GM21737 (cell line): ENCODE results near the gene ANP32D.
"Not testable (repeated sequence)": the region's sequence is repeated elsewhere in the genome, so short reads cannot be mapped to it uniquely, and the experiment has no call there.

Experiments
- ATAC-seq: cut with Tn5 transposase; IDR thresholded peaks from one replicate; pipeline ENCODE4 v1.9.1; 2021; ENCODE audit warnings: mild to moderate bottlenecking, moderate library complexity; ENCODE audit not compliant: unreplicated experiment

Gene ANP32D

GRCh38 chr12:48472259-48472658, at the start of gene ANP32D:
TSS of gene ANP32D (plus strand) at chr12:48472559. CDS start at chr12:48472665, 106 bp downstream.
- no peak for ATAC-seq

GRCh38 chr12:48423171-48423570, 49.2 kb upstream of the ANP32D start:
- no peak for ATAC-seq

GRCh38 chr12:48424644-48425043, 47.7 kb upstream of the ANP32D start:
- ATAC-seq = no peak

GRCh38 chr12:48434016-48434415, 38.3 kb upstream of the ANP32D start:
- ATAC-seq = not testable (repeated sequence)

GRCh38 chr12:48441069-48441468, 31.3 kb upstream of the ANP32D start:
- no peak for ATAC-seq

DNA sequence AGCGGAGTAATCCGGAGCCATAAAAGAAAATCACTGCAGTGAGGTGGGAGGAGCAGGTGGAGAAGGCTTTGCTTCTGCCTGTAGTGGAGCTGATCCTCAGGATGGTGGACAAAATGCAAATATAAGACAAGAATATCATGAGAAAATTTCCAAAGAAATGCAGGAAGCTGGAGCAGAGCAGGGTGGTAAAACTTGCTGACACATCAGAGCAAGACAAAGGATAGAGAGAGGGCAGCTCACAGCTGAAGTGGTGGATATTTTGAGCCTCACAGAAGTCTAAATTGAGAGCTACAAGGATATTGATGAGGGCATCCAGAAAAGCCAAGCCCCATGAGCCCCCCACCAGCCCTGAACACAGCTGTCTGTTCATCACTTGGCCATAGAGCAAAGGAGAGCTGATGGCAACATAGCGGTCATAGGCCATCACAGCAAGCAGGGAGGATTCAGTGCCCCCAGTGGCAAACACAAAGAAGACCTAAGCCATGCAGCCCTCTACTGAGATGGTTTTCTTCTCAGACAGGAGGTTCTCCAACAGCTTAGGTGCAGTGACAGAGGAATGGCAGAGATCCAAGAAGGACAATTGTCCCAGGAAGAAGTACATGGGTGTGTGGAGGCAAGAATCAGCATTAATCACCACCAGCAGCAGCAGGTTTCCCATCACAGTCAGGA, 30.0 kb upstream of the ANP32D start:
- ATAC-seq = no peak

GRCh38 chr12:48445538-48445937, 26.8 kb upstream of the ANP32D start:
- no peak for ATAC-seq

DNA sequence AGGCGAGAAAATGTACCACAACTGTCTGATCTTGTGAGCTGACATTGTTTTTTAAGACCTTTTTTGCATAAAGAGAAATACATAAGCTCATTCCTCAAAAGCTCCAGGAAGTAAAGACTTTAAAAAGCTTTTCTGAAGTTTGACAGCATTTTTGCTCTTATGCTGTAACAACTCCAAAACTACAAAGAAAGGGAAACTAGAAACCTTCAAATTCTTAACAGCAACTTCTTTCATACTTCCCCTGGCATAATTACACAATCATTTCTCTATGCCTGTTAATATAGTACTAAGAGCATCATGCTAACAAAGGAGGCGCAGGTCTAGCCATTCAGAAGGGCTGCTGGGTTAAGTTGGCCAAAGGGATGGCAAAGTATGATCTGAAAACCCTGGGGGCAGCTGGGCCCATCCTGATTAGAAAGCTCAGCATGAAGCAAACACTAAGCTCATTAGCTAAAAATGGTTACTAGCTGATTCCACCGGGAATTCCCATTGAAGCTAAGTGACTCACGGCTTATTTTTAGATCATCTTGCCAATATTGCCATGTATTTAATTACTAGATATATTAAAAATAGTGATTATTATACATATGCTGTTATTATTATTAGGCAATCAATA, 26.1 kb upstream of the ANP32D start:
- ATAC-seq = no peak

- ATAC-seq = no peak
Observed at GRCh38 chr12:48447755-48448154, 24.6 kb upstream of the ANP32D start.

GRCh38 chr12:48451372-48451771, 21.0 kb upstream of the ANP32D start:
- ATAC-seq = no peak

DNA sequence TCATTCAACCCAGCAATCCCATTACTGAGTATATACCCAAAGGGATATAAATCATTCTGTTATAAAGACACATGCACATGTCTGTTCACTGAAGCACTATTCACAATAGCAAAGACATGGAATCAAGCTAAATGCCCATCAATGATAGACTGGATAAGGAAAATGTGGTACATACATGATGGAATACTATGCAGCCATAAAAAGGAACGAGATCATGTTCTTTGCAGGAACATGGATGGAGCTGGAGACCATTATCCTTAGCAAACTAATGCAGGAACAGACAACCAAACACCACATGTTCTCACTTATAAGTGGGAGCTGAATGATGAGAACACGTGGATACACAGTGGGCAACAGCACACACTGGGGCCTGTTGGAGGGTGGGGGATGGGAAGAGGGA, 19.4 kb upstream of the ANP32D start:
- not testable (repeated sequence) for ATAC-seq

DNA sequence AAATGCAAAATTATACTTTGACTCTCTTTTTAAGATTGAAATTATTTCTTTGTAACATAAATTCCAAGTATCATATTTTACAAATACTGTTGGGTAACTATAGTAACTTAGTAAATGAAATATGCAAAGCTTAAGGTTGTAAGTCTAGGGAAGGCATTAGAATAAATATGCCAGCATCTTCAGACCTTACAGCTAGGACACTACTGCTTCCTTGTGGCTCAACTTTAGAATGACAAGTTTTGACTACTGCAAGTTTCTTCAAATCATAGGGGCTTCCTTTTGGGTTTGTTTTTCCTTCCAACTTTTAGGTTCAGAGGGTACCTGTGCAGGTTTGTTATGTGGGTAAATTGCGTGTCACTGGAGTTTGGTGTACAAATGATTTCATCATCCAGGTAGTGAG, 17.7 kb upstream of the ANP32D start:
- no peak for ATAC-seq

DNA sequence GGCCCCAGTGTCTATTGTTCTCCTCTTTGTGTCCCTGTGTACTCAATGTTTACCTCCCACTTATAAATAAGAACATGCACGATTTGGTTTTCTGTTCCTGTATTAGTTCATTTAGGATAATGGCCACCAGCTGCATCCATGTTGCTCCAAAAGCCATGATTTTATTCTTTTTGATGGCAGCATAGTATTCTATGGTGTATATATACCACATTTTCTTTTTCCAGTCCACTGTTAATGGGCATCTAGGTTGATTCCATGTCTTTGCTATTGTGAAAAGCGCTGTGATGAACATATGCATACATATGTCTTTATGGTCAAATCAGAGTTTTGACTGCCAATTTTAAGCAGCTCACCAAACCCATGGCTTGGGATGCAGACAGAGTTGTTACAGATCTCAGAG, 17.2 kb upstream of the ANP32D start:
- no peak for ATAC-seq

- ATAC-seq = no peak
Observed at GRCh38 chr12:48459259-48459658, 13.1 kb upstream of the ANP32D start.

DNA sequence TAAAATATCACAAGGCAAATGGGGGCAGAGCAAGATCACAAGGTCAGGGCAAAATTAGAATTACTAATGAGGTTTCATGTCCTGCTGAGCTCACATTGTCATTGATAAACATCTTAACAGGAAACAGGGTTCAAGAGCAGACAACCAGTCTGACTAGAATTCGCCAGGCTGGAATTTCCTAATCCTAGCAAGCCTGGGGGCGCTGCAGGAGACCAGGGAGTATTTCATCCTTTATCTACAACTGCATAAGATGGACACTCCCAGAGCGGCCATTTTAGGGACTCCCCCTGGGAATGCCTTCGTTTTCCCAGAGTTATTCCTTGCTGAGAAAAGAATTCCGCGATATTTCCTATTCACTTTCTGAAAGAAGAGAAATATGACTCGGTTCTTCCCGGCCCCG, 3.3 kb upstream of the ANP32D start:
- not testable (repeated sequence) for ATAC-seq

DNA sequence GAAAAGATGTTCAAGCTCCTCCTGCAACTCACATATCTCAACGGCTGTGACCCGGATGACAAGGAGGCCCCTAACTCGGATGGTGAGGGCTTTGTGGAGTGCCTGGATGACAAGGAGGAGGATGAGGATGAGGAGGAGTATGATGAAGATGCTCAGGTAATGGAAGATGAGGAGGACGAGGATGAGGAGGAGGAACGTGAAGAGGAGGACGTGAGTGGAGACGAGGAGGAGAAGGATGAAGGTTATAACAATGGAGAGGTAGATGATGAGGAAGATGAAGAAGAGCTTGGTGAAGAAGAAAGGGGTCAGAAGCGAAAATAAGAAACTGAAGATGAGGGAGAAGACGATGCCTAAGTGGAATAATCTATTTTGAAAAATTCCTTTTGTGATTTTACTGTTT, 702 bp downstream of the ANP32D start:
- no peak for ATAC-seq

DNA sequence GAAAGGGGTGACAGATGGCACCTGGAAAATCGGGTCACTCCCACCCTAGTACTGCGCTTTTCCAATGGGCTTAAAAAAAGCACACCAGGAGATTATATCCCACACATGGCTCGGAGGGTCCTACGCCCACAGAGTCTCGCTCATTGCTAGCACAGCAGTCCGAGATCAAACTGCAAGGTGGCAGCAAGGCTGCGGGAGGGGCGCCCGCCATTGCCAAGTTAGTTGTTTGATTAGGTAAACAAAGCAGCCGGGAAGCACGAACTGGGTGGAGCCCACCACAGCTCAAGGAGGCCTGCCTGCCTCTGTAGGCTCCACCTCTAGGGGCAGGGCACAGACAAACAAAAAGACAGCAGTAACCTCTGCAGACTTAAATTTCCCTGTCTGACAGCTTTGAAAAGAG, 2.1 kb downstream of the ANP32D start:
- ATAC-seq = not testable (repeated sequence)

GRCh38 chr12:48482198-48482597, 9.8 kb downstream of the ANP32D start, which contains the start of gene C12orf54:
TSS of gene C12orf54 (plus strand) at chr12:48482498. CDS start at chr12:48483297, 799 bp downstream.
- no peak for ATAC-seq

GRCh38 chr12:48482930-48483329, 10.6 kb downstream of the ANP32D start:
- ATAC-seq = no peak

- no peak for ATAC-seq
Observed at GRCh38 chr12:48486261-48486660, 13.9 kb downstream of the ANP32D start.

DNA sequence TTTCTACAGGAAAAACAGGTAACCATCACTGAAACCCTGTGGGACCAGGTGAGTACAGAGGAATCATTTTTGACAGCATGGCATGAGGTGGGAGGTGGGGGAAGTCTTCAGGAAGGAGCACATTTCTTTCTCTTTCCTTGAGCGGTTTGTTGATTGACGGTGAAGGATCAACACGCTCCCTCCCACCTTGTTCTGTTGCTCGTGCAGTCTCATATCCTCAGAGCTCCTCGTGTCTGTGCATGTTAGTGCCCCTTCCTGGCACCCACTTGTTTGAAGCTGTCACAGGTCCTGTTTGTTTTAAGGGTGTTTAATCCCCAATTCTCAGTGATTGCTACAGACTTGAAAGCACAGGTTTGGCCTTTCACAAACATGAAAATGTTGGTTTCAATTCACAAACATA, 14.3 kb downstream of the ANP32D start:
- ATAC-seq = no peak

DNA sequence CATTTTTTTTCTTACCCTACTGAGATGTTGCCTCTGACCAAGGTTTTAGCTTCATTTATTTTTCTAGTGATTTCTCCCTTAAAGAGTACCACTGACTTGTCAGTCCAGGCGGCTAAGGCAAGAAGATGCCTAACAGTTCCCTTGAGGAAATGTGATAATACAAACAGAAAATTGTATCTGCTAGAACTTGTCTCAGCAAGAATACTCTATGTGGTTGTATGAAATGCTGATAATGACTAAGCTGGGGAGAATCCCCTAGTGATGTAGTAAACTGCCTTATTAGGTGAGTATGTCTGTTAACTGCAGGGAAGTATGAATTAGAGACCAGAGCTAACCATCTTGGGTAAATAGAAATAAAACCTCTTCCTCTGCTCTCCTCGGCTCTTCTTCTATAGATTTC, 16.7 kb downstream of the ANP32D start:
- ATAC-seq = peak; percentile 76

- ATAC-seq = not testable (repeated sequence)
Observed at GRCh38 chr12:48489456-48489855, 17.1 kb downstream of the ANP32D start.
